GM19324 (cell line): ENCODE data around the gene CSTF1.
"Not testable (repeated sequence)": the region's sequence is repeated elsewhere in the genome, so short reads cannot be mapped to it uniquely, and the experiment has no call there.

Experiments
- ATAC-seq: cut with Tn5 transposase; IDR thresholded peaks from one replicate; pipeline ENCODE4 v1.9.1; 2021; ENCODE audit warnings: mild to moderate bottlenecking, moderate library complexity; ENCODE audit not compliant: unreplicated experiment, low FRiP score

The CSTF1 gene

DNA sequence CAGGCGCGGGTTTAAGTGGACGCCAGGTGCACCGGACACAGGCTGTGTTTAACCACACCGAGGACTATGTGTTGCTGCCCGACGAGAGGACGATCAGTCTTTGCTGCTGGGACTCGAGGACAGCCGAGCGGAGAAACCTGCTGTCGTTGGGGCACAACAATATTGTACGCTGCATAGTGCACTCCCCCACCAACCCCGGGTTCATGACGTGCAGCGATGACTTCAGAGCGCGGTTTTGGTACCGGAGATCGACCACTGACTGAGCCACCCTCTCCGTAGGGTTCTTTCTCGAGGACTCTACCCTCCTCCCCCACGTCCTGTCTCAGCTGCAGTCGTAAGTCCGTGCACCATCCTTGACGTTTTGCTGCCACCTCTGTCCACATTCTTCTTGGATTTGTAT, 11.0 kb downstream of the CSTF1 start:
- no peak for ATAC-seq

DNA sequence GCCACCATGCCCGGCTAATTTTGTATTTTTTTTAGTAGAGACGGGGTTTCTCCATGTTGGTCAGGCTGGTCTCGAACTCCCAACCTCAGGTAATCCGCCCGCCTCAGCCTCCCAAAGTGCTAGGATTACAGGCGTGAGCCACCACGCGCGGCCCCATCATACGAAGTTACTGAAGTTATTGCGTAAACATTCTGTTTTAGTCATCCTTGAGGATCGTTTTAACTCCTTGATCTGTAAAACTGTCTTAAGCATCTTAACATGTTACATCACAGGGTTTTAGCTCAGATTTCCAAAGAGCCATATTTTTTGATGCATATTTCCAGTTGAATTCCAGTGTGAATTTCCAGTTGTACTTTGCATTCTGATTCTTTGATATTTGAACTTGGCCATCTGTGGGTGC, 12.9 kb downstream of the CSTF1 start:
- ATAC-seq, result not testable (repeated sequence)

DNA sequence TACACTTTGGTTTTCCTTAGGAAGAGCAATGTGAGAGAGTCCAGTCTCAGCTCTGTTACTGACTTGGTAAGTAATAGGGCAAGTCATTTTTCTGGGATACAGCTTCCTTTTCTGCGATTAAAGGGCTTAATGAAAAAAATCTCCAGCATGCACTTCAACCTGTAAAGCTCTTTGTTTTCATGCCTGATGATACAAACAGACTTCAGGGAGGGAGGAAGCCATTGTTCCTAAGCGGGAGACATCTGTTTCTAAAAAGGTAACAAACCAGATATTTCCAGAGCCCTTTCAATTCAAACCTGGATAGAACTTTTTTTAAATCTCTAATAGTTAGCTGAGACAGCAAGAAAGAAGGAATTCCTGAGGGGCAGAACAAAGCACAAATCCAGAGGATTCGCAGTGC, 14.5 kb downstream of the CSTF1 start:
- no peak for ATAC-seq

DNA sequence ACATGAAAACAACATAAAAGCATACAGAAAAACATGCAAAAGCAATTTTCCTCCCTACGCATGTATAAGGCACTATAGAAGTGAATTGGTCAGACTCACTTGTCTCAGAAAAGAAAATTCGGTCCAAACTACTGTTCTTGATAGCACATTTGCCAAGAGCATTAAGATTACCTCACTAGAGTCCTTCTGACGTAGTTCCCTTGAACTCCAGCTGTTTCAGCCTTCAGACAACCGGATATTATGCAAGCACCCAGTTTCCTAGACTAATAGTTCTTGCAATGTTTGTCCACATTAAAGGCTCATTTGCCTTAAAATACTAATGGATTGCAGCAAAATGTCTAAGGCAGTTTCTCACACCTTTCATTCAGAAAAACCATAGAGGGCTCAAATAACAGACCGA, 17.1 kb downstream of the CSTF1 start:
- no peak for ATAC-seq

DNA sequence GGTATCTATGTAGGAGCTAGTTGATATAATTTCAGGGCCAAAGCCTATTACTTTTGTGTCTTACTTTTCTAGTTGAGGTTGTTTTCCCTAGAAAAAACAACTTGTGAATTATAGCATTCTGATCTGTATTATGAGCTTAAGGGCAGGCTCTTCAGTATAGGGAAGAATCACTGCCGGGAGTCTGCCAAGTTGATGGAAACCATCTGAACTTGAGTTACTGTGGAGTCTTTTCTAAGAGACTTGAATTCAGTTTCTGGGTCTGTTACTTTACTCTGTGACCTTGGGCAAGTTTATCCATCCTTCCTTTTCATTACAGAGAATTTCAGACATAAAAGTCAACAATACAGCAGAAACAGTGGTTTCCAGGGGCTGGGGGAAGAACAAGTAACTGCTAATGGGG, 17.5 kb downstream of the CSTF1 start:
- no peak for ATAC-seq

DNA sequence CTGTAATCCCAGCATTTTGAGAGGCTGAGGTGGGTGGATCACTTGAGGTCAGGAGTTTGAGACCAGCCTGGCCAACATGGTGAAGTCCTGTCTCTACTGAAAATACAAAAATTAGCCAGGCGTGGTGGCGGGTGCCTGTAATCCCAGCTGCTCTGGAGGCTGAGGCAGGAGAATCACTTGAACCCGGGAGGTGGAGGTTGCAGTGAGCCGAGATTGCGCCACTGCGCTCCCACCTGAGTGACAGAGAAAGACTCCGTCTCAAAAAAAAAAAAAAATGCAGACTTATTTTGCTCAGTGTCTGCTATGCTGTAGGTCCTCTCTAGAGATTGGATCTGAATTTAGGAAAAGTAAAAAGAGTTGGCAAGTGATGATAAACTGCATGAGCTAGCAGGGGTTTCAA, 18.8 kb downstream of the CSTF1 start:
- not testable (repeated sequence) for ATAC-seq

DNA sequence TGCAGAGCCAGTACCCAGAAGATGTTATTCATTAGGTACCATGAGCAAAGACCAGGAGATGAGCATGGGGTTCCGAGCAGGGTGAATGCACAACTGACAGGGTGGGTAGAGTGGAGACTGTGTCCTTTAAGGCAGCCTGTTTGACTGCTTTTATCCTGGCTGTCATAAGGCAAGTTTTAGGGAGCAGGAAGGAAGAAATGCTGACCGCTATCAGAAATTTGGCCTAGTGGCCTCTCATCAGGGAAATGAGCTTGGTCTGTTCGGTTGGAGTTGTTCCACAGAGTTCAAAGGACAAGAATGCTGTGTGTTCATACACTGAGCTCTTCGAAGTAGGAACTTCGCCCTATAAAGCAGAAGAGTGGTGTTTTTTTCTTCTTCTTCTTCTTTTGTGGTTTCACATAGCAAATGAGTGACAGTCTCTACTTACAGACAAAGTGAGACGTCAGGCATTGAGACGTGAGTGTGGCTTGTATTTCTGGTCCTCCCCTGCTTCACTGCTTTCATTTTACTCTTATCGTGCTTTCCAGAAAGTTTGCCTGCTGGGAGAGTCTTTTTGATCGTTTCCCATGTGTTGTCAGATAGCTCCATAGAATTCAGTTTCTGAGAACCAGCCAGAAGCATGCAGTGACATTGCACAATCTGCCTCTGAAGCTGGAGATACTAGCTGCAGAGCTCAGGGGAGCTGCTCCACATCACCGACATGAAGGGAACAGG, 19.5 kb downstream of the CSTF1 start, which contains the start of gene CASS4:
TSS of gene CASS4 (plus strand) at position 502 of the 714 bp plus-strand sequence. CDS start at position 701, 199 bp downstream.
- peak; percentile 53 for ATAC-seq

DNA sequence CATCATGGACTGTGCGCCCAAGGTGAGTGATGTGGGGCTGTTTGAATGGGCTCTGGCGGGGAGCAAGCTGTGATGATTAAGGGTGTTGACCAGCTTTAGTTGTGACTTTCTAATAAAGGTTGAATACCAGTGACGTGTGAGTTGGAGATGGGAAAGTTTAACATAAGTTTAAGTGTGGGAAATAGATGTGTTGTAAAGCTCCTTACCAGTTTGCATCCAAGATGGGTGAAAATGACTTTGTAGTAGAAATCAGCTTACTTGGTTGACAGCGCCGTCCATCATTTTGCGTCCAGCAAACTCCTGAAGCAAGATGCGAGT, 20.0 kb downstream of the CSTF1 start:
- ATAC-seq, result no peak

DNA sequence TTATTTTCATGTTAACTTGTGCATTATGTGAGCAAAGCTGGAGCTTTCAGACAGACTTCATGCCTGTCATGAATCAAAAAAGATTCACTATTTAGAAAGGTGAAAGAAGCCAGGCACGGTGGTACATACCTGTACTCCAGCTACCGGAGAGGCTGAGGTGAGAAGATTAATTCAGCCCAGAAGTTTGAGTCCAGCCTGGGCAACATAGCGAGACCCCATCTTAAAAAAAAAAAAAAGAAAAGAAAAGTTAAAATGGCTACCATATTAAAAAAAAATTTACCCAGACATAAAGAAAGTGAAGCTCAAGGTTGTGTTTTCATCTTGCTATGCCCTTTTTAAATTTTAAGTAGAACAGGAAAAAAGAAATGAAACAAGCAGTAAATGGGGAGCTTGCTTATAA, 20.5 kb downstream of the CSTF1 start:
- ATAC-seq, result no peak

DNA sequence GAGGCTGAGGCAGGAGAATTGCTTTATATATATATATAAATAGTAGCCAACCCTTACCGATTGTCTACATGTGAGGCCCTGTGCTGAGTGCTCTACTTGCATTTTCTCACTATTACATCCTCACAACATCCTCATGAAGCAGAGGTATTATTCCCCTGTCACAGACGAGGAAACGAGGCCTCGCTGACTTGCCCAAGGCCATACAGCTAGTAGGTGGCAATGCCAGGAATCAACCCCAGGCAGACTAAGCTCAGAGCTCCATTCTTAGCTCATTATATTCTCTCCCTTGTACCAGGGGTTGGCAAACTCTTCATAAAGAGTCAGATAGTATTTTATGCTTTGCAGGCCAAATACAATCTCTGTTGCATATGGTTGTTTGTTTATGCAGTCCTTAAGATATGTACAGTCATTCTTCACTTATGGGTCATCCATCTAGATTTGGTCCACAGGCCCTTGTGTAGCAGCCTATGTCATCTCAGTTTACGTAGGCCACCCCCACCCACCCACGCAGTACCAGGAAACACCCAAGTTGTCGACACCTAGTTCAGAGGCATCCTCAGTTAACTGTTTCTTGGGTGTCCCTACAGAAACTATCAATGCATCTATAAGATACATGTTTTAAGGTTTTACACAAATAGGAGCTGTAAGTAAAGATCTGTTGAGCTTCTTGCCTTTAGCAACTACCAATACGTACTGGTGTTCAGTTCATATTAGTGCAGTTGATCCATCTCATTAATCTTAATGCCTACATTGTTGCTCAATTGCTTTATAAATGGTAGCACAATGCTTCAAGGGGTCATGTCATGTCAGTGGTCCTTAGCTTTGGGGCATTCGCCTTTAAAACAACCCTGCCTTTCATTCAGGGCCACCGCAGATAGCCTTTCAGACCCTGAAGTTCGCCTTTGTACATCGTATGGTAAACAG, 22.7 kb downstream of the CSTF1 start:
- ATAC-seq, result no peak

DNA sequence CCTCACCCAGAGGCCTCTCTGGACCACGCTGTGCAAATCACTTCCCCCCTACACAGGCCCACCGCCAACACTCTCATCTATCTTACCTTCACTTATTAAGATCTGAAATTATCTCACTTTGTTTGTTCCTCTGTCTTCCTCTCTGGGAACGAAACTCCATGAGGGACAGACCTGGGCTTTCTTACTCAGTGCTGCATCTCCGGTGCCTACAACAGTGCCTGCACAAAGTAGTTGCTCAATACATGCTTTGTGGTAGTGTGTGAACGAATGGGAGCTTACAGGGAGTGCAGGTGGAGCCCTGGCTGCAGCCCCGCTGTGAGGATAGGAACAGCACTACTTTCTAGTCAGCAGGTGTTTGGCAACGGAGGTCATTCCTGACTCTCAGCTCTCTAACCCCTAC, 25.0 kb downstream of the CSTF1 start:
- no peak for ATAC-seq

DNA sequence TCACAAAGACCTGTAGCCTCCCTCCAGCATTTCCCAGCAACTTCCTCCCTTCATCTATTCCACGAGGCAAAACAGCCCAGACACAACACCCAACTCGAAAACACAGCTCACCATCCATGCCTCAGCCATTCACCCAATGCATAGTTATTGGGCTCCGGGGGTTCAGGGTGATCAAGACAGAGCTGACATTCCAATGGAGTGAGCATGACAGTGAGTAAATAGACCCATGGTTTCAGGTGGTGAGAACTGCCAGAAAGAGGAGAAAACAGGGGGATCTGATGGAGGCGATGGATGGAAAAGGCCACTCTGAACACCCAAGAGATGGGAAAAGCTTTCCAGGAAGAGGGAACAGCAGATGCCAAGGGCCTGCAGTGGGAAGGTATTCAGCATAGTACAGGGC, 25.5 kb downstream of the CSTF1 start:
- no peak for ATAC-seq

DNA sequence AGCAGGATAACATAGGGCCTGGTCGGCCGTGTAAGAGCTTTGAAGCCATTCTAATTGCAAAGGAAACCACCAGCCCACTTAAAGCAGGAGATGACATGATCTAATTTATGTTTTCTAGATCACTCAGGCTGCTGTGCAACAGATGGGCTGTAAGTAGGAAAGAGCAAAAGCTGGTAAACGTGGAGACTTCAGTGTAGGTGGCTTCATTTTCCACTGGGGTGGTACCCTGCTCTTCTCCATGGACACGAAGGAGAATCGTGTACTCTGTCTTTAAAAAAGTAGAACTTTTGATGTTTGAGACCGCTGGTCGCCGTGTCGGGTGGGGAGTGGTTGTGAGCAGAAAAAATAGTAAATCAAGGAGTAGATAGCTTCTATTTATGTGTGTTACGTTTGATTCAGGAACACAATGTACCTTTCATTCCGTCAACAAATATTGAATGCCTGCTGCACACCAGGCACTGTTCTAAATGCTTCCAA, 26.0 kb downstream of the CSTF1 start:
- no peak for ATAC-seq

DNA sequence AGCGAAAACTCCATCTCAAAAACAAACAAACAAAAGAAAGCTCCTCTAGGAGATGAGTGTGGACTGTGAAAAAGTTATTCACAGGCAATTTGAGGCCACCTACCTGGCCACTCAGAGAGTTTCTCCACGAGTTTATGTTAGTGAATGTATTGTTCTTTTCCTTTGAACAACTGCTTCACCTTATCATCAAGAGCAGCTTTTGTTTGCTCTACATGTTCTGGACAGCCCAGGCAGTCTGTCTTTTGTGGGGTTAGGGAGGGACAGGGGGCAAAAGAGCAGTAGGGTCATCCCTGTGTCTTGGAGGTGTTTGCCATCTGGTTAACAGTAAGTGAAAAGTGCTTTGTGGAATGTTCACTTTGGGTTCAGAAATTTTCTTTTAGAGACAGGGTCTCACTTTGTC, 27.6 kb downstream of the CSTF1 start:
- ATAC-seq, result no peak

DNA sequence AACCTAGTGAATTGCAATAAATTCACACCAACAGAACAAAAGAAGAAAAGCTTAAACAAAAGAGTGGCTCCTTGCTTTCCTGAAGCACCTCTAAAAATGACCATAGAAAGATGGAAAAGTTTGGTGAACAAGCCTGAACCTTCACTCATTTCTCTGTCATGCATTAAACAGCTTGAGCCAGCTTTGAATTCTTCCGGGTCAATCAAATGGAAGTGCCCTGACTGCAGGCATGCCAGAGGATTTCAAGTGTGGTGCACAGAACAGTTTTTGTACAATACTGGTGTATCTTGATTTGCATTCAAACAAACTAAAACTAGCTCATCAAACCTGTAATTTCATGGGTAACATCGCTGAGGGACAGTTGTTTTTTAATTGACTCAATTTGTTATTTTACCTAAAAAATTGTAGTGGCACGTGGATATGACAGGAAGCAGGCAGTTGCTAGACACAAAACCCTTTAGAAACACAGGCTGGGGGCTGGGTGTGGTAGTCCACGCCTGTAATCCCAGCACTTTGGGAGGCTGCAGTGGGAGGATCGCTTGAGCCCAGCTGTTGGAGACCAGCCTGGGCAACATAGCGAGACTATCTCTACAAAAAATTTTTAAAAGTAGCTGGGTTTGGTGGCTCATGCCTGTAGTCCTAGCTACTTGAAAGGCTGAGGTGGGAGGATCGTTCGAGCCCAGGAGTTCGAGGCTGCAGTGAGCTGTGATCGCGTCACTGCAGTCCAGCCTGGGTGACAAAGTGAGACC, 28.7 kb downstream of the CSTF1 start:
- no peak for ATAC-seq

DNA sequence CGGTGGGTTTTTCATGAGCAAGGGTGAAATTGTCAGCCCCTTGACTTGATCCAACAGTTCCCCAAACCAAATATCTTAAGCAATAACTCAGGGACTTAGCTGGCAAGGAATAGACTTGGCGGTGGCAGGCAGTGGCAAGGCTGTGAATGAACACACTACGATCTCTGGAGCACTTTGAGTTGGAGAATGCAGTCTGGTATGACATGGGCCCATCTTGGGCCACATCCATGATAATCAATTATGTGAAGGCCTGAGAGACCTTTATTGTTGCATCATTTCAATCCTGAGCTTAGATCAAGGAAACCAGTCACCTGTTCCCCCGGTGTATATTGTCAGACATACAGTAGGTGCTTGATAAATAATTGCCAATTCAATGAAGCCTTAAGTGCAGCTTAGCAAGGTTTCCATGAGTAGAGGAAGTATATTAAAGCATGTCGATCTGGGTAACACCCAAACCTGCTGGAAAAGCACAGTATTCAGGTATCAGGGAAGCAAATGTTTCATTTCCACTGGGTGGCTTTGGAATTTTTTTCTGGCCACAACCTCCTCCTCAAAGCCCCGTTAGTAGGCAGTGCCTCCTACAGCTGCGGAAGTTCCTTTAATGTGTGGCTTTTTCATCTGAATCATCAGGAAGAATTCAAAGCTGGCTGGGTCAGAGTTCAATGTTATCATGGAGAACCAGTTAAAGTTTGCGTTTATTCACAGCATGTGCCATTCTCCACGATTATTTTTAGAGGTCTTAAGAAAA, 29.8 kb downstream of the CSTF1 start:
- no peak for ATAC-seq

DNA sequence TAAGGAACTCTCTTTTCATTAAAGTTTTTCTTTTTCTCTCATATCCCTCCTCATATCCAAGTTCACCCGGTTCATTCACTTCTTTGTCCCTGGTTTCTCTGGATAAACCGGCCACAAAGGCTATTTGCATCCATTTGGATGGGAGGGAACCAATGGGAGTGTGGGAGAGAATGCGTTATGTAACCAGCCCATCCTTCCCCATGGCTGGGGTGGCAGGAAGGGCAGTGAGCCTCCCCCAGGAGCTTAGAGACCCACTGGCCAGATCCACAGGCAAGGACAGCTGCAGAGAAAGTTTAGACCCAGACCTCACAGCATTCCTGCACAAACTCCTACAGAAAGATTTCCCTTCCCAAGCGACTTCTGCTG, 30.4 kb downstream of the CSTF1 start:
- no peak for ATAC-seq

DNA sequence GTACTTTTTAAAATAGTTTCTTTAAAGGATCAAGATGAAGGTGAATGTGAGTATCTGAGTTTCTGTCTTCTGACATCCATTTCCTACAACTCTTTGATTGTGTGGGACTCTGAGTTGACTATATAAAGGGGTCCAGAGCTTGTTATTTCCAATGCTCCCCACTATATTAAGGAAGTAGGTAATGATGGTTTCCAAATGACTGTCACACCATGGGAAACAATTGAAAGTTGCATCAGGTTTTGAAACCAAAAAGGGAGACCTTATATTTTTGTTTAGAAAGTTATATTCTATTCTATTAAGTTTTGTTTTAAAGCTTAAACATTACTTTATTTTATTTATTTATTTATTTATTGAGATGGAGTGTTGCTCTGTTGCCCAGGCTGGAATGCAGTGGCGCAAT, 30.8 kb downstream of the CSTF1 start:
- no peak for ATAC-seq

DNA sequence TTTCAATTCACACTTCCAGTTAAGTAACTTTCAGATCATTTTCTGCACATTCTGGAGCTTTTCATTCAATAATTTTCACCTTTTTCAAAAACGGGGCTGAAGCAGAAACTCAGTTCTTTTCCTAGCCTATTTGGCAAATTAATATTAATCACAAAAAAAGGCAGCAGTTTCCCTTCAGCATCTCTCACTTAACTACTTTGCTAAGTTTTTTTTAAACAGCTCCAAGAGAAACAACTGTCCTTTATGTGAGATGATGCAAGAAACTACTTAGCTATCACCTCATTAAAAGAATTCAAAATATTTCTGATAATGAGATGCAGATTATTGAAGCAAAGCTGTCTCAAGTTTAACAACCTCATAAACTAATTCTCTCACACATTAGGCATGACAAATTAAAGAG, 31.4 kb downstream of the CSTF1 start:
- no peak for ATAC-seq

DNA sequence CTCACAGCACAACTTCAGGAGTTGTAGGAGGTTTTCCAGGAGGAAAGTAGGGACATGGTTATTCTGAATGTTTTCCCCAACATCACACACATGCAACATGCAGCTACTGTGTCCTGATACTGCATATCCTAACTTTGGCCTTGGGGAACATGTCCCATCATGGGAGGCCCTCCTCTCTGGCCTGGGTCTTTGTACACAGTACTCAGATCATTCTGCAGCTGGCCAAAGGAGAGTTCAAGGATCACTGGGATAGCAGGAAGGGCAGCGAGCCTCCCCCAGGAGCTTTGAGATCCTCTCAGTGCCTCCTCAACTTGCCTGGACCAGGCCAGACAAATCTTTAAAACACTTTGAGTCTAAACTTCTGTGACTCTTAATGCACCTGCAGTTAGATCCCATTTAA, 32.5 kb downstream of the CSTF1 start:
- ATAC-seq, result no peak
